ENCODE data around the gene KRTAP12-3.
A peak's percentile ranks its signal among the peaks of the same experiment; 100 is the strongest.
"Not testable (repeated sequence)": the region's sequence is repeated elsewhere in the genome, so short reads cannot be mapped to it uniquely, and the experiment has no call there.

KRTAP12-3 gene
- total RNA-seq, result 0 to 0.50 (median 0) reads per million in 9 experiments

- Mint-ChIP-seq H3K27me3 (no peaks in the 10 kb centered on the region), H3K9me3 (peaks cover 6 to 8% of the 10 kb centered on the region in 2 donors), H3K36me3 (ENCODE audit: insufficient read depth) (peaks cover 27% of the 10 kb centered on the region), H3K4me1 (ENCODE audit: low read depth in 2 of 2) (peaks cover 57 to 62% of the 10 kb centered on the region in 2 donors), H3K4me3 (peak within 1 kb of the TSS; percentile 70 to 74), H3K27ac (peak within 1 kb of the TSS; percentile 95 to 96)
- DNase-seq, result peak; percentile 63 to 68 (median 63)
- ATAC-seq (replicated peaks), result peak; percentile 67
Observed at GRCh38 chr21:44657635-44658540, at the start of gene KRTAP12-3. Gene KRTAP12-3, plus strand, starts transcription at chr21:44657932. Its CDS starts 48 bp downstream, at chr21:44657980.

- Mint-ChIP-seq H3K27ac (no peak overlapping the region), H3K4me1 (ENCODE audit: low read depth in 2 of 2) (no peaks in the 10 kb centered on the region), H3K36me3 (ENCODE audit: insufficient read depth) (peaks cover 3% of the 10 kb centered on the region), H3K9me3 (peaks cover 9 to 16% of the 10 kb centered on the region in 2 donors), H3K4me3 (no peak overlapping the region), H3K27me3 (peaks cover 0 to 26% of the 10 kb centered on the region in 2 donors)
- no peak for DNase-seq
- no peak for ATAC-seq (replicated peaks)
Observed at GRCh38 chr21:44609193-44609592, 48.5 kb upstream of the KRTAP12-3 start.

DNA sequence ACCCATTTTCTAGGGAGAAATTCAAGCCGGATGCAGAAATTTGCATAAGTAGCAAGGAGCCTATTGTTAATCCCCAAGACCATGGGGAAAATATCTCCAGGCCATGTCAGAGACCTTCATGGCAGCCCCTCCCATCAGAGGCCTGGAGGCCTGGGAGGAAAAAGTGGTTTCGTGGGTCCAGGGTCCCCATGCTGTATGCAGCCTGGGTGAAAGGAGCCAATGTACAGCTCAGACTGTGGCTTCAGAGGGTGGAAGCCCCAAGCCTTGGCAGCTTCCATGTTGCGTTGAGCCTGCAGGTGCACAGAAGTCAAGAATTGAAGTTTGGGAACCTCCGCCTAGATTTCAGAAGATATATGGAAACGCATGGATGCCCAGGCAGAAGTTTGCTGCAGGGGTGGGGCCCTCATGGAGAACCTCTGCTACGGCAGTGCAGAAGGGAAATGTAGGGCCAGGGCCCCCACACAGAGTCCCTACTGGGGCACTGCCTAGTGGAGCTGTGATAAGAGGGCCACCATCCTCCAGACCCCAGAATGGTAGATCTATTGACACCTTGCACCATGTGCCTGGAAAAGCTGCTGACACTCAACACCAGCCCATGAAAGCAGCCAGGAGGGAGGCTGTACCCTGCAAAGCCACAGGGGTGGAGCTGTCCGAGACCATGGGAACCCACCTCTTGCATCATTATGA is 47.4 kb upstream of the KRTAP12-3 start:
- not testable (repeated sequence) for H3K27ac Mint-ChIP-seq; ATAC-seq (replicated peaks); H3K36me3 Mint-ChIP-seq (ENCODE audit: insufficient read depth); DNase-seq; H3K4me3 Mint-ChIP-seq; H3K4me1 Mint-ChIP-seq (ENCODE audit: low read depth in 2 of 2)
- H3K9me3 Mint-ChIP-seq, result peaks cover 9 to 16% of the 10 kb centered on the region in 2 donors
- peaks cover 0 to 15% of the 10 kb centered on the region in 2 donors for H3K27me3 Mint-ChIP-seq

DNA sequence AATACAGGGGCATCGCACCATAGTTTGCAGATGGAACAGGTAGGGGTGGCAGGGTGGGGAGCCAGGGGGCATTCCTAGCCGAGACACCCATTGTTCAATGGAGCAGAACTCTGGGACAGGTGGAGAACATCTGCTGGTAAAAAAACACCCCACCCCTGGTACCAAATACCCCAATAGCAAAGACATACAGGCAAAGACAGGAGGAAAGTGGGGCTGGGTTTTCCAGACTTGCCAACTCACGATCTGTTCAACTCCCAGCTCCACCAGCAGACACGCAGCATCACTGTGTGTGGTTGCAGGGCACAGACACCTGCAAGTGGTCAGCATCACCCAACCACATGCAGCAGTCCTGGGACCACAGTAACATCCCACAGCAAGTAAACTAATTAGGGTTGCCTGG is 46.2 kb upstream of the KRTAP12-3 start:
- H3K27me3 Mint-ChIP-seq, result peaks cover 0 to 3% of the 10 kb centered on the region in 2 donors
- DNase-seq (no peak), ATAC-seq (replicated peaks) (no peak)
- peaks cover 6 to 8% of the 10 kb centered on the region in 2 donors for H3K4me1 Mint-ChIP-seq (ENCODE audit: low read depth in 2 of 2)
- no peak overlapping the region for H3K27ac Mint-ChIP-seq
- H3K36me3 Mint-ChIP-seq (ENCODE audit: insufficient read depth), result peaks cover 10% of the 10 kb centered on the region
- no peak overlapping the region for H3K4me3 Mint-ChIP-seq
- H3K9me3 Mint-ChIP-seq, result peaks cover 9 to 16% of the 10 kb centered on the region in 2 donors

DNA sequence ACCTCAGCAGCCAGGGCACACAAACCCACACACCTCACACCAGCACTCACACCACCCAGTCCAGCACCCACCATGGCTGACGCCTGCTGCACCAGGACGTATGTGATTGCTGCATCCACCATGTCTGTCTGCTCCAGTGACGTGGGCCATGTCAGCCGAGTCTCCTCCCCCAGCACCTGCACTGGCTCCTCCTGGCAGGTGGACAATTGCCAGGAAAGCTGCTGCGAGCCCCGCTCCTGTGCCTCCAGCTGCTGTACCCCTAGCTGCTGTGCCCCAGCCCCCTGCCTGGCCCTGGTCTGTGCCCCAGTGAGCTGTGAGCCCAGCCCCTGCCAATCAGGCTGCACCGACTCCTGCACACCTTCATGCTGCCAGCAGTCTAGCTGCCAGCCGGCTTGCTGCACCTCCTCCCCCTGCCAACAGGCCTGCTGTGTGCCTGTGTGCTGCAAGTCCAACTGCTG is 45.7 kb upstream of the KRTAP12-3 start, which contains the start of gene KRTAP10-8:
Gene KRTAP10-8, plus strand, starts transcription at position 51 of the 458 bp plus-strand sequence. Its CDS starts 22 bp downstream, at position 73.
- H3K27me3 Mint-ChIP-seq, result no peaks in the 10 kb centered on the region
- H3K4me1 Mint-ChIP-seq (ENCODE audit: low read depth in 2 of 2), result peaks cover 8 to 11% of the 10 kb centered on the region in 2 donors
- H3K36me3 Mint-ChIP-seq (ENCODE audit: insufficient read depth), result peaks cover 10% of the 10 kb centered on the region
- no peak for ATAC-seq (replicated peaks)
- H3K9me3 Mint-ChIP-seq, result peaks cover 9 to 16% of the 10 kb centered on the region in 2 donors
- no peak within 1 kb of the TSS for H3K4me3 Mint-ChIP-seq
- no peak for DNase-seq
- H3K27ac Mint-ChIP-seq, result peak within 1 kb of the TSS; percentile 73 to 76

- H3K9me3 Mint-ChIP-seq, result peaks cover 9 to 16% of the 10 kb centered on the region in 2 donors
- H3K4me1 Mint-ChIP-seq (ENCODE audit: low read depth in 2 of 2), result peaks cover 8 to 15% of the 10 kb centered on the region in 2 donors
- H3K27ac Mint-ChIP-seq, result peak overlapping the region; percentile 73 to 76
- peaks cover 10% of the 10 kb centered on the region for H3K36me3 Mint-ChIP-seq (ENCODE audit: insufficient read depth)
- ATAC-seq (replicated peaks) (no peak), DNase-seq (no peak)
- H3K27me3 Mint-ChIP-seq, result no peaks in the 10 kb centered on the region
- no peak overlapping the region for H3K4me3 Mint-ChIP-seq
Observed at GRCh38 chr21:44612669-44613229, 45.0 kb upstream of the KRTAP12-3 start.

DNA sequence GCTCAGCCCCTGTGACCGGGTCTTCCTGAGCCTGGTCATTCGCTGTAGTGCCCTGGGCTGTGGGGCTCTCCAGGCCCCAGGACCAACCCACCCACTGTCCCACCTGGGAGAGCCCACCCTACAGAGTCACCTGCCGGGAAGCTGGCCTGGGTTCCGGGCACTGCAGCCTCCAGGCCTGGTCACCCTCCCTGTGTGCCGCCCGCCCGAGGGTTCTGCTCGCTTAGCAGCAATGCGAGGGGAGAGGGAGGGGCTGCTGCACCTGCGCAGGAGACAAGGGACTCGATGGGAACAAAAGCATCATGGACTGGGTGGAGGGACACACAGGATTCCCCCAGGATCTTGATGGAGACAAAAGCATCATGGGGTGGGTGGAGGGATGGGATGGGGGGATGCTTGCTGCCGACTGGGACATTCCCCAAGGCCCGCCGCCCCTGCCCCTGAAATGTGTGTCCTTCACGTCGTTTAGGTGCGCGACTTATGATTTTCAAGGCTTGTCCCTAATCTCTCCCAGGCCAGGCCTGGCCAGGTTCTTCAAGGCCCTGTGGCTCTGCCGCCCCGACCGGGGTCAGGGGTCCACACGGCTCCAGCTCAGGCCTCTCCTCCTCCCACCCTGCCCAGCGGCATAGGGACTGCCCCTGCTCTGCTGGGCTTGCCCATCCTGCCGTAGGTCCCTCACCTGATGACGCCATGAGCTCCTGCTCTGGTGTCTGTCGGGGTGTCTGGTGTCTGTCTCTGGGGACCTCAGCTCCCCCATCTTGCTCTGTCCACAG is 44.2 kb upstream of the KRTAP12-3 start:
- ATAC-seq (replicated peaks), result no peak
- no peaks in the 10 kb centered on the region for H3K27me3 Mint-ChIP-seq
- H3K9me3 Mint-ChIP-seq, result peaks cover 9 to 16% of the 10 kb centered on the region in 2 donors
- peak overlapping the region in 1 of 2 donors; percentile 73 for H3K27ac Mint-ChIP-seq
- H3K4me3 Mint-ChIP-seq, result no peak overlapping the region
- H3K36me3 Mint-ChIP-seq (ENCODE audit: insufficient read depth), result peaks cover 10% of the 10 kb centered on the region
- peaks cover 14 to 23% of the 10 kb centered on the region in 2 donors for H3K4me1 Mint-ChIP-seq (ENCODE audit: low read depth in 2 of 2)
- no peak for DNase-seq

DNA sequence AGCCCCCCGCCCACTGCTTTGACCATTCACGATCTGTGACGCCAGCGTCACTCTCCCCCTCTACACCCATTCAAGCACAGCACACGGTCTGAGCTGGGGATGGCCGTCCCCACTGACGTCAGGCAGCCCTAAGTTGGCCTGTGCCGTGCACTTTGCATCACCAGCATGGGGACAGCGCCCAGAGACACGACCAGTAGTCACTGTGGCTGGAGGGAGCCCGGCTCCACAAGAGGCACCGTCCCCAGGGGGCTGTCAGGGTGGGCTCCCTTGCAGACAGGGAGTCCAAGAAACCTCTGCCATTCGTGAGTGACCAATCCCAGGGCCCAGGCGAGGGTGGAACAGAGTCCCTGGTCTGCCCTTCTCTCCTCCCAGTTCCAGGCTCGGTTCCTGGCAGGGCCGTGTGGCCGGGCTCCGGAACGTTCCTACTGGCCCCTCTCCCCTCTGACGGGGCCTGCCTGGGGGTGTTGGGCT is 43.5 kb upstream of the KRTAP12-3 start:
- Mint-ChIP-seq H3K27ac (no peak overlapping the region), H3K9me3 (peaks cover 9 to 14% of the 10 kb centered on the region in 2 donors), H3K36me3 (ENCODE audit: insufficient read depth) (peaks cover 10% of the 10 kb centered on the region), H3K27me3 (no peaks in the 10 kb centered on the region), H3K4me3 (no peak overlapping the region), H3K4me1 (ENCODE audit: low read depth in 2 of 2) (peaks cover 20 to 29% of the 10 kb centered on the region in 2 donors)
- ATAC-seq (replicated peaks) (no peak), DNase-seq (no peak)

DNA sequence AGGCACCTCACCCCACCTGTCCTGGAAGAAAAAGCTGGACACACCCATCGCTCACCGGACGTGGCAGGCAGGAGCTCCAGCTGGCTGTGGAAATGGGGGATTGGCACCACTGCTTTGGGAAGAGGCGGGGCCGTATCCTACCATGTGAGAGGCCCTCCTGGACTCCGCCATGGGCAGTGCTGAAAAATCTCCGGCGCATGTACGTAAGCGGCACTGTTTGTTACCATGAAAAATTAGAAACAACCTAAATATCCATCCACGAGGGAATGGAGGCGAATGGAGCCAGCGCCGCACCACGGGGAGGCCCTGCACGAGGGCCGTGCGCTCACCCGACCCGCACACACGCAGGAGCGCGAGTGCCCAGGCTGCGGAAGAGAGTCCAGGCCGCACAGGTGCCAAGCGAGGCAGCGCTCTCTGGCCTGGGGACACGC is 42.8 kb upstream of the KRTAP12-3 start:
- Mint-ChIP-seq H3K9me3 (peaks cover 7 to 14% of the 10 kb centered on the region in 2 donors), H3K4me3 (no peak overlapping the region), H3K27me3 (no peaks in the 10 kb centered on the region), H3K4me1 (ENCODE audit: low read depth in 2 of 2) (peaks cover 27 to 37% of the 10 kb centered on the region in 2 donors), H3K36me3 (ENCODE audit: insufficient read depth) (peaks cover 10% of the 10 kb centered on the region), H3K27ac (no peak overlapping the region)
- ATAC-seq (replicated peaks) (no peak), DNase-seq (no peak)

- DNase-seq (no peak), ATAC-seq (replicated peaks) (no peak)
- Mint-ChIP-seq H3K27me3 (no peaks in the 10 kb centered on the region), H3K27ac (peak overlapping the region in 1 of 2 donors; percentile 85), H3K4me3 (no peak overlapping the region), H3K36me3 (ENCODE audit: insufficient read depth) (peaks cover 10% of the 10 kb centered on the region), H3K4me1 (ENCODE audit: low read depth in 2 of 2) (peaks cover 27 to 40% of the 10 kb centered on the region in 2 donors), H3K9me3 (peaks cover 7 to 15% of the 10 kb centered on the region in 2 donors)
Observed at GRCh38 chr21:44615466-44615865, 42.3 kb upstream of the KRTAP12-3 start.

GRCh38 chr21:44615911-44616590 is 41.7 kb upstream of the KRTAP12-3 start:
- DNase-seq (no peak), ATAC-seq (replicated peaks) (no peak)
- Mint-ChIP-seq H3K4me1 (ENCODE audit: low read depth in 2 of 2) (peaks cover 31 to 40% of the 10 kb centered on the region in 2 donors), H3K36me3 (ENCODE audit: insufficient read depth) (peaks cover 10% of the 10 kb centered on the region), H3K9me3 (peaks cover 11 to 20% of the 10 kb centered on the region in 2 donors), H3K4me3 (peak overlapping the region; percentile 16 to 27), H3K27ac (peak overlapping the region; percentile 85 to 91), H3K27me3 (no peaks in the 10 kb centered on the region)

- peaks cover 8 to 20% of the 10 kb centered on the region in 2 donors for H3K9me3 Mint-ChIP-seq
- no peaks in the 10 kb centered on the region for H3K27me3 Mint-ChIP-seq
- no peak overlapping the region for H3K4me3 Mint-ChIP-seq
- ATAC-seq (replicated peaks) (no peak), DNase-seq (no peak)
- H3K36me3 Mint-ChIP-seq (ENCODE audit: insufficient read depth), result peaks cover 10% of the 10 kb centered on the region
- H3K4me1 Mint-ChIP-seq (ENCODE audit: low read depth in 2 of 2), result peaks cover 31 to 40% of the 10 kb centered on the region in 2 donors
- H3K27ac Mint-ChIP-seq, result peak overlapping the region; percentile 85 to 91
Observed at GRCh38 chr21:44616591-44616926, 41.2 kb upstream of the KRTAP12-3 start.
